Prostate gland (tissue), 2 donors: Measurements from ENCODE around the gene SMAP2. TPM values are rescaled to one million over a fixed set of nuclear protein-coding genes. Genes with fewer than 3 reads are reported as not detected.
"Not testable (repeated sequence)": the region's sequence is repeated elsewhere in the genome, so short reads cannot be mapped to it uniquely, and the experiment has no call there.

Experiments
- DNase-seq: peaks from one replicate; pipeline ENCODE4 v3.0.0-alpha.2; 2019; ENCODE audit warnings: low spot score
- H3K27ac ChIP-seq, 2 donors: fragments of 200-600 bp; sonication (generic); 2 replicates each; pipeline ENCODE4 v1.5.1; 2017 to 2019
- H3K27me3 ChIP-seq: fragments of 200-600 bp; sonication (generic); replicated peaks from 2 replicates; pipeline ENCODE4 v1.5.1; 2019; ENCODE audit not compliant: insufficient read depth
- H3K36me3 ChIP-seq, 2 donors: fragments of 200-600 bp; sonication (generic); 1 replicate in 1 of 2; 2 replicates in 1 of 2; pipeline versions ENCODE4 v1.5.1 to v1.8.1; 2017 to 2019
- H3K4me1 ChIP-seq: fragments of 200-600 bp; sonication (generic); replicated peaks from 2 replicates; pipeline ENCODE4 v1.5.1; 2019
- H3K4me3 ChIP-seq, 2 donors: fragments of 200-600 bp; sonication (generic); 2 replicates each; pipeline ENCODE4 v1.5.1; 2017 to 2019
- H3K9me3 ChIP-seq: fragments of 200-600 bp; sonication (generic); 2 replicates; pipeline ENCODE4 v1.5.1; 2017
- POLR2A ChIP-seq: fragments of 450-650 bp; IDR thresholded peaks from one replicate; pipeline ENCODE4 v1.6.1; 2016; ENCODE audit warnings: antibody characterized with exemption, mild to moderate bottlenecking
- POLR2AphosphoS5 ChIP-seq: sonication (generic); formaldehyde crosslinking; IDR thresholded peaks from one replicate; pipeline ENCODE4 v1.6.1; 2017; ENCODE audit warnings: antibody characterized with exemption
- WGBS: methylation state at CpG from one replicate; pipeline ENCODE4 v1.1.5; 2018; 5-methylcytosine and 5-hydroxymethylcytosine counted together
- intact Hi-C: fragments of 100-400 bp; cut with DNase I; formaldehyde crosslinking; loops from one replicate; pipeline ENCODE4 v1.14.2; 2022
- total RNA-seq, 2 donors: library from RNA; depleted of rRNA; stranded (reverse); fragments of >200 nt; gene quantifications; one replicate each; pipeline ENCODE4 v1.1.0, GENCODE V29; 2016
- TF ChIP-seq, protein P1 (sequence below), 4 experiments: fragments of 200-600 bp in 2 of 4; fragments of 450-650 bp in 2 of 4; sonication (generic) in 2 of 4; IDR thresholded peaks; 1 replicate in 3 of 4; 2 replicates in 1 of 4; pipeline ENCODE4 v1.5.1; 2016 to 2019; ENCODE audit warnings: antibody characterized with exemption in 4 of 4, mild to moderate bottlenecking in 2 of 4, moderate library complexity in 2 of 4

The SMAP2 gene
- total RNA-seq, 2 donors from 2014 or later: 22.0 to 39.6 TPM

DNA sequence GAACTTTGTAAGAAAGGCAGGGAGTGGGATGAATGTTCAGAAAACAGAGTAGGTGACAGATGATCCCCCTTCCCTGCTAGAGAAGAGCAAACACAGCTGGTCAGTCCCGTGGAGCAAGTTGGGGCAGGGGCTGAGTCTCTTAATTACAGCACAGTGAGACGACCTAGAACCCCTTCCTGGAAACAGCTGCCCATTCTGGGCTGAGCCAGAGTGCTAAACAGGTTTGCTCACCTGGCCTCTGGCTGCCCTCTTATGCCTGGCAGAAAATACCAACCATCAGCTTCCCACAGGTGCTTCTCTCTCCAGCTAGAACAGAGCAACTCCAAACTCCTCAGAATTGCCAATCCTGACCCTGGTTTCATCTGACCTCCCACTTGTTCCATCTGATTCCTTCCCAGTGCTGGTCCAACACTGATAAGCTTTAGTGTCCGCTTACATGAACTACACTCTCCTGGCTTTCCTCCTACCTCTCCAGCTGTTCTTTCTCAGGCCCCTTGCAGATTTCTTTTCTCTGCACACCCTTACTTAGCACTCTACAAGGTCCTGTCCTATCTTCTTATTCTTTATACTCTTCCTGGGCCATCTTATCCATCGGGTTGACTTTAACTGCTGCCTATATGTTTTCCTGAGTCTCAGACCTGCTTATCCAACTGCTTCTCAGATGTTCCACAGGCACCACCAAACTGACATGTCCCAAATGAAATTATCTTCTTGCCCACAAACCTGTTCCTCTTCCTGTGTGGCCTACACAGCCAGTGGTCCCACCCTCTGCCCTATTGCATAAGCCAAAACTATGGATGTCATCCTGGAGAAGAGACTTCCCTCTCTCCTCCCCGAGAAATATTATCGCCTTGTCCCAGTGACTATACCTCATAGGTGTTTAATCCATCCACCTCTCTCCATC is 33.9 kb upstream of the SMAP2 start:
- intact Hi-C loops: loop anchor here (5.0 kb wide), 2 partner anchors 73 to 187 kb away; no protein-coding TSS in a partner anchor

DNA sequence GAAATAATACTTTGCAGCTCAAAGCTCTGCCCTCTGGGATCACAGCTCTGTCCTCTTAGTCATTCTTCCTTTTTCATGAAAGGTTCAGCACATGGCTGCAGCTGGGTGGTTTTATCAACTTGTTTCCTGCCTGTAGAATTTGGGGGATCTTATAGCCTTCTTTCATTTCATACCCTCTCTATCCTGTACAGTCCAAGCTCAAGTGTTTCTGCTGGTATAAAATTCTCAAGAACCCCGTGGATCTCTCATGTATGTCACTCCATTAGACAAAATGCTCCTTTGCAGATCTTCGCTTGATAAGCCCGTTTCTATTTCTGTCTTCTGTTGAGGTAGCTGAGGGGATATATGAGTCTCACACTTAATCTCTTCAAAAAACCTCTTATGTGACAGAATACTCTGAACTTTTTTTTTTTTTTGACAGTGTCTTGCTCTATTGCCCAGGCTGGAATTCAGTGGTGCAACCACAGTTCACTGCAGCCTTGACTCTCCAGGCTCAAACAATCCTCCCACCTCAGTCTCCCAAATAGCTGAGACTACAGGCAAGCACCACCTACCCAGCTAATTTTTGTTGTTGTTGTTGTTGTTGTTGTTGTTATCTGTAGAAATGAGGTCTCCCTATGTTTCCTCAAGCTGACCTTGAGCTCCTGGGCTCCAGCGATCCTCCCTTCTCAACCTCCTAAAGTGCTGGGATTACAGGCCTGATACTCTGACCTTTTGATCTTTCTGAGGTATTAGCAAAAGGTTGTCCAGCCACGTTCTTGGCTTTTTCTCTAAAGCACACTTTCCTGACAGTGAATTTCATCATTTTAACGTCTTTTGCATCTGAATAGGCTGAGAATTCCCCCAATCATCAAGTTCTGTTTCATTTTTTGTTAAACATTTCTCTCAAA is 31.8 kb upstream of the SMAP2 start:
- WGBS: 77% methylated on average over 6 of the region's 6 CpGs
- no peaks in the 10 kb centered on the region for H3K36me3 ChIP-seq
- H3K4me3 ChIP-seq: no peak overlapping the region
- no peak overlapping the region for H3K27ac ChIP-seq
- no peaks in the 10 kb centered on the region for H3K9me3 ChIP-seq
- intact Hi-C loops: loop anchor here (5.0 kb wide), 1 partner anchor 71 kb away; no protein-coding TSS in a partner anchor
- no peaks in the 10 kb centered on the region for H3K27me3 ChIP-seq
- H3K4me1 ChIP-seq: no peaks in the 10 kb centered on the region
- DNase-seq: no peak
- TF ChIP-seq POLR2A (no peak), POLR2AphosphoS5 (no peak)
- TF ChIP-seq, protein P1, sequence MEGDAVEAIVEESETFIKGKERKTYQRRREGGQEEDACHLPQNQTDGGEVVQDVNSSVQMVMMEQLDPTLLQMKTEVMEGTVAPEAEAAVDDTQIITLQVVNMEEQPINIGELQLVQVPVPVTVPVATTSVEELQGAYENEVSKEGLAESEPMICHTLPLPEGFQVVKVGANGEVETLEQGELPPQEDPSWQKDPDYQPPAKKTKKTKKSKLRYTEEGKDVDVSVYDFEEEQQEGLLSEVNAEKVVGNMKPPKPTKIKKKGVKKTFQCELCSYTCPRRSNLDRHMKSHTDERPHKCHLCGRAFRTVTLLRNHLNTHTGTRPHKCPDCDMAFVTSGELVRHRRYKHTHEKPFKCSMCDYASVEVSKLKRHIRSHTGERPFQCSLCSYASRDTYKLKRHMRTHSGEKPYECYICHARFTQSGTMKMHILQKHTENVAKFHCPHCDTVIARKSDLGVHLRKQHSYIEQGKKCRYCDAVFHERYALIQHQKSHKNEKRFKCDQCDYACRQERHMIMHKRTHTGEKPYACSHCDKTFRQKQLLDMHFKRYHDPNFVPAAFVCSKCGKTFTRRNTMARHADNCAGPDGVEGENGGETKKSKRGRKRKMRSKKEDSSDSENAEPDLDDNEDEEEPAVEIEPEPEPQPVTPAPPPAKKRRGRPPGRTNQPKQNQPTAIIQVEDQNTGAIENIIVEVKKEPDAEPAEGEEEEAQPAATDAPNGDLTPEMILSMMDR (IDR thresholded peaks at IDR 0.05): no peak

More for the DNA sequence above, 33.9 kb upstream of the SMAP2 start:
- WGBS: 58% methylated on average over 6 of the region's 6 CpGs
- no peaks in the 10 kb centered on the region for H3K9me3 ChIP-seq
- no peak overlapping the region for H3K27ac ChIP-seq
- TF ChIP-seq, protein P1 (IDR thresholded peaks at IDR 0.05): no peak
- TF ChIP-seq POLR2AphosphoS5: no peak
- no peak for TF ChIP-seq POLR2A
- no peak for DNase-seq
- H3K4me1 ChIP-seq: no peaks in the 10 kb centered on the region
- H3K27me3 ChIP-seq: no peaks in the 10 kb centered on the region
- H3K36me3 ChIP-seq: no peaks in the 10 kb centered on the region
- no peak overlapping the region for H3K4me3 ChIP-seq

DNA sequence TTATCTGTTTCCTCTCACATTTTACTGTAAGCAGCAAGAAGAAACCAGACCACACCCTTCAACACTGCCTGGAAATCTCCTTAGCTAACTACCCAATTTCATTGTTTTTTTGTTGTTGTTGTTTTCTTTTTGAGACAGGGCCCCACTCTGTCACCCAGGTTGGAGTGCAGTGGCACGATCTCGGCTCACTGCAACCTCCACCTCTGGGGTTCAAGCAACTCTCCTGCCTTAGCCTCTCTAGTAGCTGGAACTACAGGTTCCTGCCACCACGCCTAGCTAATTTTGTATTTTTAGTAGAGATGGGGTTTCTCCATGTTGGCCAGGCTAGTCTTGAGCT is 31.2 kb upstream of the SMAP2 start:
- intact Hi-C loops: loop anchor here (5.0 kb wide), 1 partner anchor 70 kb away; no protein-coding TSS in a partner anchor
- not testable (repeated sequence) for DNase-seq, H3K4me1 ChIP-seq, H3K27ac ChIP-seq, H3K36me3 ChIP-seq, H3K27me3 ChIP-seq, H3K9me3 ChIP-seq, H3K4me3 ChIP-seq
- WGBS: 83% methylated on average over 3 of the region's 3 CpGs

DNA sequence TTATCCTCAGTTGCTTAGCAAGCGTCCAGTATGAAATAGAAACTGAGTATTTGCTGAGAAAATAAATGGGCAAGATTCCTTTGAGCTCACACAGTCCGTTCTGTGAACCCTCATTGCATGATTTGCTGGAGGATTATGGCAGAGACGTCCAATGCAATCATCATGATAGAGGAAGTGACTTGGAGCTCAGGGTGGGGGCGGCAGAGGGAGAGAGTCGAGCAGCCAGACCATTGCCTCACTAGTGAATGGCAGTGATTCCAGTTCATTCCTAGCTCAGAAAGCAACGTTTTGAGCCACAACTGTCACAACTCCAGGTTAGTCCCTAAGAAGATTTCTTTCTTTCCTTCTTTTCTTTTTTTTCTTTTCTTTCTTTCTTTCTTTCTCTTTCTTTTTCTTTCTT is 28.9 kb upstream of the SMAP2 start:
- Histone ChIP-seq H3K27ac (no peak overlapping the region), H3K36me3 (no peaks in the 10 kb centered on the region), H3K27me3 (no peaks in the 10 kb centered on the region), H3K4me3 (no peak overlapping the region), H3K9me3 (no peaks in the 10 kb centered on the region), H3K4me1 (no peaks in the 10 kb centered on the region)
- DNase-seq: peak; percentile 14
- TF ChIP-seq POLR2AphosphoS5: no peak
- no peak for TF ChIP-seq POLR2A
- TF ChIP-seq, protein P1 (IDR thresholded peaks at IDR 0.05): no peak
- intact Hi-C loops: loop anchor here (5.0 kb wide), 1 partner anchor 68 kb away; no protein-coding TSS in a partner anchor
- 12% methylated on average over 6 of the region's 6 CpGs for WGBS

DNA sequence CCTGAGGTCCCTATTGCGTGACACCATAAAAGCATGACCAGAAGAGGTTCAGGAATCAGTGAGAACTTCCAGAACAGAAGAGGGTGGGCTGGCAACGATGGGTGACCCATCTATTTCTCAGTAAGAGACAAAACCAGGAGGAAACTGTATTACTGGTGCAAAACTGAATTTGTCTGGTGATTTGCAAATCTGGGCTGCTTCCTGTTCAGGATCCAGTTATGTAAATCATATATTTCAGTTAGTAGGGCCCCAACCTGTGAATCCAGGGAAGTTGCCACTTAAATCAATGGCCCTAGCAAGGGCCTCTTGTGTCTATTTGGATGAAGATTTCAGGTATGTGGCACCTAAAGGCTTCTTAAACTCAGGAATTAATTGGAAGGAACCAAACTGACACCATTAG is 23.1 kb upstream of the SMAP2 start:
- DNase-seq: no peak
- WGBS: 78% methylated on average over 2 of the region's 2 CpGs
- no peak overlapping the region for H3K4me3 ChIP-seq
- no peak overlapping the region for H3K27ac ChIP-seq
- no peak for TF ChIP-seq POLR2A
- no peak for TF ChIP-seq POLR2AphosphoS5
- TF ChIP-seq, protein P1 (IDR thresholded peaks at IDR 0.05): no peak
- H3K4me1 ChIP-seq: no peaks in the 10 kb centered on the region
- intact Hi-C loops: no loop called here
- H3K36me3 ChIP-seq: no peaks in the 10 kb centered on the region
- H3K9me3 ChIP-seq: no peaks in the 10 kb centered on the region
- H3K27me3 ChIP-seq: no peaks in the 10 kb centered on the region
